ENCODE results near the gene PRKAR1B. TPM values are rescaled to one million over a fixed set of nuclear protein-coding genes. Genes with fewer than 3 reads are reported as not detected.
"Not testable (repeated sequence)": the region's sequence is repeated elsewhere in the genome, so short reads cannot be mapped to it uniquely, and the experiment has no call there.

Gene PRKAR1B
- total RNA-seq, 1 donor from 2014 or later = 14.7 TPM

- Histone ChIP-seq H3K27me3 (ENCODE audit: insufficient read depth, low read length) (no peaks in the 10 kb centered on the region), H2AFZ (ENCODE audit: low read depth, low read length) (no peak overlapping the region), H4K20me1 (ENCODE audit: insufficient read depth, low read length) (no peaks in the 10 kb centered on the region), H3K4me3 (ENCODE audit: insufficient read depth, low read depth, low read length) (no peak overlapping the region), H3K36me3 (ENCODE audit: insufficient read depth, low read length) (no peaks in the 10 kb centered on the region), H3K4me1 (ENCODE audit: insufficient read depth, low read length) (no peaks in the 10 kb centered on the region), H3K79me2 (ENCODE audit: insufficient read depth, low read length) (no peaks in the 10 kb centered on the region), H3K9ac (ENCODE audit: low read length) (no peak overlapping the region), H3K27ac (ENCODE audit: low read depth, low read length) (no peak overlapping the region), H3K4me2 (ENCODE audit: low read length) (no peak overlapping the region), H3K9me3 (ENCODE audit: insufficient read depth, low read depth, low read length) (peaks cover 2% of the 10 kb centered on the region)
- no peaks in the 10 kb centered on the region for H3K27me3 Mint-ChIP-seq (ENCODE audit: low read depth, unreplicated experiment)
- no peaks in the 10 kb centered on the region for H3K4me1 Mint-ChIP-seq (ENCODE audit: low read depth, unreplicated experiment)
- no peak for DNase-seq (ENCODE audit: low read depth)
- no peak for FAIRE-seq
- H3K9me3 Mint-ChIP-seq (ENCODE audit: unreplicated experiment) = no peaks in the 10 kb centered on the region
- TF ChIP-seq CTCF (IDR thresholded peaks at IDR 0.05; ENCODE audit: insufficient read depth, low read depth, low read length) = no peak
- TF ChIP-seq EZH2 (IDR thresholded peaks at IDR 0.05; ENCODE audit: insufficient read depth, low read length) = no peak
- peaks cover 2% of the 10 kb centered on the region for H3K36me3 Mint-ChIP-seq (ENCODE audit: low read depth, unreplicated experiment)
- H3K27ac Mint-ChIP-seq (ENCODE audit: unreplicated experiment) = no peak overlapping the region
- no peak overlapping the region for H3K4me3 Mint-ChIP-seq (ENCODE audit: unreplicated experiment)
Measured at GRCh38 chr7:552868-553635, 174.0 kb downstream of the PRKAR1B start.

GRCh38 chr7:552151-552867, 174.8 kb downstream of the PRKAR1B start:
- not testable (repeated sequence) for H3K4me3 Mint-ChIP-seq (ENCODE audit: unreplicated experiment); H3K4me2 ChIP-seq (ENCODE audit: low read length); H3K4me1 Mint-ChIP-seq (ENCODE audit: low read depth, unreplicated experiment); FAIRE-seq; H3K36me3 Mint-ChIP-seq (ENCODE audit: low read depth, unreplicated experiment); H2AFZ ChIP-seq (ENCODE audit: low read depth, low read length); H3K4me1 ChIP-seq (ENCODE audit: insufficient read depth, low read length); H3K9me3 ChIP-seq (ENCODE audit: insufficient read depth, low read depth, low read length); H3K79me2 ChIP-seq (ENCODE audit: insufficient read depth, low read length); H3K27me3 ChIP-seq (ENCODE audit: insufficient read depth, low read length); H3K9ac ChIP-seq (ENCODE audit: low read length); H3K9me3 Mint-ChIP-seq (ENCODE audit: unreplicated experiment); H3K27ac Mint-ChIP-seq (ENCODE audit: unreplicated experiment); H3K27me3 Mint-ChIP-seq (ENCODE audit: low read depth, unreplicated experiment); H3K36me3 ChIP-seq (ENCODE audit: insufficient read depth, low read length); H4K20me1 ChIP-seq (ENCODE audit: insufficient read depth, low read length); H3K27ac ChIP-seq (ENCODE audit: low read depth, low read length); H3K4me3 ChIP-seq (ENCODE audit: insufficient read depth, low read depth, low read length); DNase-seq (ENCODE audit: low read depth)

- H2AFZ ChIP-seq (ENCODE audit: low read depth, low read length); H3K9ac ChIP-seq (ENCODE audit: low read length); H3K27ac ChIP-seq (ENCODE audit: low read depth, low read length); H3K4me3 Mint-ChIP-seq (ENCODE audit: unreplicated experiment); H3K27me3 Mint-ChIP-seq (ENCODE audit: low read depth, unreplicated experiment); FAIRE-seq; H3K4me3 ChIP-seq (ENCODE audit: insufficient read depth, low read depth, low read length); H3K4me2 ChIP-seq (ENCODE audit: low read length); H3K36me3 Mint-ChIP-seq (ENCODE audit: low read depth, unreplicated experiment); H3K27me3 ChIP-seq (ENCODE audit: insufficient read depth, low read length); H3K36me3 ChIP-seq (ENCODE audit: insufficient read depth, low read length); H3K27ac Mint-ChIP-seq (ENCODE audit: unreplicated experiment); H3K9me3 Mint-ChIP-seq (ENCODE audit: unreplicated experiment); DNase-seq (ENCODE audit: low read depth); H3K9me3 ChIP-seq (ENCODE audit: insufficient read depth, low read depth, low read length); H3K4me1 Mint-ChIP-seq (ENCODE audit: low read depth, unreplicated experiment); H4K20me1 ChIP-seq (ENCODE audit: insufficient read depth, low read length); H3K4me1 ChIP-seq (ENCODE audit: insufficient read depth, low read length); H3K79me2 ChIP-seq (ENCODE audit: insufficient read depth, low read length): not testable (repeated sequence)
Measured at GRCh38 chr7:551615-551970, 175.5 kb downstream of the PRKAR1B start.

Measured in astrocyte (in vitro differentiated cells and primary cell).